SHP77 (cell line): Measurements from ENCODE around the gene NPPB.
"Not testable (repeated sequence)": the region's sequence is repeated elsewhere in the genome, so short reads cannot be mapped to it uniquely, and the experiment has no call there.

Source experiments
- DNase-seq, 2 experiments: peaks; one replicate each; lab custom pipeline; 2025; lab: John Stamatoyannopoulos, UW

The NPPB gene

GRCh38 chr1:11858613-11858967 is at the start of gene NPPB:
NPPB (minus strand) TSS chr1:11858945; CDS start chr1:11858833, 112 bp downstream.
- DNase-seq = no peak

GRCh38 chr1:11908095-11908675 is 49.4 kb upstream of the NPPB start:
- DNase-seq = peak; percentile 98 to 99

- peak; percentile 89 to 91 for DNase-seq
Observed at GRCh38 chr1:11907275-11908094, 48.7 kb upstream of the NPPB start.

- no peak for DNase-seq
Observed at GRCh38 chr1:11906870-11907269, 48.1 kb upstream of the NPPB start.

GRCh38 chr1:11904978-11905377 is 46.2 kb upstream of the NPPB start:
- no peak for DNase-seq

GRCh38 chr1:11904156-11904555 is 45.4 kb upstream of the NPPB start:
- not testable (repeated sequence) for DNase-seq

GRCh38 chr1:11903210-11903609 is 44.5 kb upstream of the NPPB start:
- no peak for DNase-seq

- DNase-seq = not testable (repeated sequence)
Observed at GRCh38 chr1:11901446-11901845, 42.7 kb upstream of the NPPB start.

GRCh38 chr1:11898831-11899467 is 40.2 kb upstream of the NPPB start:
- DNase-seq = no peak

GRCh38 chr1:11898086-11898785 is 39.5 kb upstream of the NPPB start:
- no peak for DNase-seq

- DNase-seq = not testable (repeated sequence)
Observed at GRCh38 chr1:11894501-11894900, 35.8 kb upstream of the NPPB start.

- DNase-seq = peak; percentile 46 to 53
Observed at GRCh38 chr1:11893907-11894251, 35.1 kb upstream of the NPPB start.

GRCh38 chr1:11891433-11892186 is 32.9 kb upstream of the NPPB start:
- no peak for DNase-seq

GRCh38 chr1:11888877-11889208 is 30.1 kb upstream of the NPPB start:
- DNase-seq = no peak

GRCh38 chr1:11888206-11888876 is 29.6 kb upstream of the NPPB start:
- no peak for DNase-seq

GRCh38 chr1:11887666-11888007 is 28.9 kb upstream of the NPPB start:
- no peak for DNase-seq

- DNase-seq = no peak
Observed at GRCh38 chr1:11886986-11887665, 28.4 kb upstream of the NPPB start.

GRCh38 chr1:11885916-11886315 is 27.2 kb upstream of the NPPB start:
- DNase-seq = no peak

GRCh38 chr1:11882814-11883538 is 24.2 kb upstream of the NPPB start:
- peak; percentile 28 to 32 for DNase-seq

GRCh38 chr1:11881749-11882441 is 23.1 kb upstream of the NPPB start:
- DNase-seq = no peak
